ENCODE data around the gene RPS6KB2. TPM values are rescaled to one million over a fixed set of nuclear protein-coding genes. Genes with fewer than 3 reads are reported as not detected.

Gene RPS6KB2
- total RNA-seq, 4 donors from 2014 or later = 36.9 to 69.3 (median 47.1) TPM

DNA sequence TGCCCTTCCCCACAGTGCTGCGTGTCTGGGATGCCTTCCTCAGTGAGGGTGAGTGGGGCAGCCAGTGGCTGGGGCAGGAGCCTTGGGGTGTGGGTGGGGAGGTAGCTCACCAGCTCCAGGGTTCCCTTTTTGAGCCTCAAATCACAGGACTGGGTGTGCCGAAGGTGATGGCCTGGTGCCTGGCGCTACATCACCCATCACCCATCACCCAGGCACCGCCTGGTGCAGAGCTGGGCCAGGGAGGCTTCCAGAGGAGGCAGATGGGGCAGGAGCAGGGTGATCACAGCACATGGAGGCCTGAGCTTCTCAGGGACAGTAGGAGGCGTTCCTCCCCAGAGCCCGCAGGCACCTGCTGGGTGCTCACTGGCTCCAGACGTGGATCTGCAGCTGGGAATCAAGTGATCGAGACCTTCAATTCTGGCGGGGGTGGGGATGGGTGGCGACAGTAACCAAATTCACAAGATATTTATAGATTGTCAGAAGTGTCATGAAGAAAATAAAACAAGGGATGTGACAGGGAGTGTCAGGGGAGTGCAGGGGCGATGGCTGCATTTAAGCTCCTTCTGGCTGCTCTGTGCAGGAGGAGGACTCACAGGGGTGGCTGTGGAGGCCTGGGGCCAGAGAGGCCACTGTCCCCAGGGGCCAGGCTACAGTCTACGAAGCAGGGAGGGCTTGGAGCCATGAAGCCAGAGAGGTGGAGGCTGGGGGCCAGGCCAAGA, 21.2 kb upstream of the RPS6KB2 start:
- TF ChIP-seq EP300 (IDR thresholded peaks at IDR 0.05) = no peak
- TF ChIP-seq, protein P1, sequence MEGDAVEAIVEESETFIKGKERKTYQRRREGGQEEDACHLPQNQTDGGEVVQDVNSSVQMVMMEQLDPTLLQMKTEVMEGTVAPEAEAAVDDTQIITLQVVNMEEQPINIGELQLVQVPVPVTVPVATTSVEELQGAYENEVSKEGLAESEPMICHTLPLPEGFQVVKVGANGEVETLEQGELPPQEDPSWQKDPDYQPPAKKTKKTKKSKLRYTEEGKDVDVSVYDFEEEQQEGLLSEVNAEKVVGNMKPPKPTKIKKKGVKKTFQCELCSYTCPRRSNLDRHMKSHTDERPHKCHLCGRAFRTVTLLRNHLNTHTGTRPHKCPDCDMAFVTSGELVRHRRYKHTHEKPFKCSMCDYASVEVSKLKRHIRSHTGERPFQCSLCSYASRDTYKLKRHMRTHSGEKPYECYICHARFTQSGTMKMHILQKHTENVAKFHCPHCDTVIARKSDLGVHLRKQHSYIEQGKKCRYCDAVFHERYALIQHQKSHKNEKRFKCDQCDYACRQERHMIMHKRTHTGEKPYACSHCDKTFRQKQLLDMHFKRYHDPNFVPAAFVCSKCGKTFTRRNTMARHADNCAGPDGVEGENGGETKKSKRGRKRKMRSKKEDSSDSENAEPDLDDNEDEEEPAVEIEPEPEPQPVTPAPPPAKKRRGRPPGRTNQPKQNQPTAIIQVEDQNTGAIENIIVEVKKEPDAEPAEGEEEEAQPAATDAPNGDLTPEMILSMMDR (IDR thresholded peaks at IDR 0.05) = no peak
- no peak for TF ChIP-seq POLR2A (IDR thresholded peaks at IDR 0.05)
- no peak for DNase-seq (ENCODE audit: low spot score in 2 of 2)
- Histone ChIP-seq H3K27ac (peak overlapping the region in 2 of 4 donors; percentile 60 to 77), H3K4me1 (peaks cover 0 to 61% (median 43%) of the 10 kb centered on the region in 4 donors), H3K9me3 (no peaks in the 10 kb centered on the region), H3K4me3 (no peak overlapping the region), H3K27me3 (peaks cover 0 to 37% of the 10 kb centered on the region in 2 donors), H3K36me3 (no peaks in the 10 kb centered on the region)
- WGBS, 2 donors = 55 to 57% methylated on average over 9 to 11 of the region's 12 CpGs

DNA sequence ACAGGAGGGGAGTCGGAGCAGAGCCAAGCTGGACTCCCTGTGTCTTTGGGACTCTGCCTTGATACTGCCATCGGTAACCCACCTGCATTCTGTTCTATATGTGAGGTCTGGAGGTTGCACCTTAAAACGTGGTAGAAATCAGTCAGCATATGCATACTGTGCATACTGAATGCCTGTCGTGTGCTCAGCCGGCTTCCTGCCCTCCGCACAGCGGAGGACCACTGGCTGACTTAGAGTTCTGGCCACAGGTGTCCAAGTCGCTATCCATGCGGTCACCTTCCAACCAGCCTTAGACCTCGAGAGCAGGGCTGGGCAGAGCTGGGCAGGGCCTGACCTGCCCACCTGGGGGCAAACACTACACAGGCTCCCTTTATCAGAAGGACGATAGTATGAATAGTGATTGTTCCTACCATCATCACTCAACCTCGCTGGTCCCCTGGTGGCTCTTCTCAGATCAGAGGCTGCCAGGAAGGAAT, 20.6 kb upstream of the RPS6KB2 start:
- Histone ChIP-seq H3K27me3 (peaks cover 0 to 41% of the 10 kb centered on the region in 2 donors), H3K27ac (peak overlapping the region in 3 of 4 donors; percentile 34 to 77 (median 60)), H3K36me3 (no peaks in the 10 kb centered on the region), H3K9me3 (no peaks in the 10 kb centered on the region), H3K4me1 (peaks cover 0 to 61% (median 37%) of the 10 kb centered on the region in 4 donors), H3K4me3 (no peak overlapping the region)
- no peak for DNase-seq (ENCODE audit: low spot score in 2 of 2)
- WGBS, 2 donors = 72% methylated on average over 10 to 11 of the region's 12 CpGs
- TF ChIP-seq POLR2A (IDR thresholded peaks at IDR 0.05) (no peak), EP300 (IDR thresholded peaks at IDR 0.05) (no peak)
- TF ChIP-seq, protein P1 (IDR thresholded peaks at IDR 0.05) = no peak

DNA sequence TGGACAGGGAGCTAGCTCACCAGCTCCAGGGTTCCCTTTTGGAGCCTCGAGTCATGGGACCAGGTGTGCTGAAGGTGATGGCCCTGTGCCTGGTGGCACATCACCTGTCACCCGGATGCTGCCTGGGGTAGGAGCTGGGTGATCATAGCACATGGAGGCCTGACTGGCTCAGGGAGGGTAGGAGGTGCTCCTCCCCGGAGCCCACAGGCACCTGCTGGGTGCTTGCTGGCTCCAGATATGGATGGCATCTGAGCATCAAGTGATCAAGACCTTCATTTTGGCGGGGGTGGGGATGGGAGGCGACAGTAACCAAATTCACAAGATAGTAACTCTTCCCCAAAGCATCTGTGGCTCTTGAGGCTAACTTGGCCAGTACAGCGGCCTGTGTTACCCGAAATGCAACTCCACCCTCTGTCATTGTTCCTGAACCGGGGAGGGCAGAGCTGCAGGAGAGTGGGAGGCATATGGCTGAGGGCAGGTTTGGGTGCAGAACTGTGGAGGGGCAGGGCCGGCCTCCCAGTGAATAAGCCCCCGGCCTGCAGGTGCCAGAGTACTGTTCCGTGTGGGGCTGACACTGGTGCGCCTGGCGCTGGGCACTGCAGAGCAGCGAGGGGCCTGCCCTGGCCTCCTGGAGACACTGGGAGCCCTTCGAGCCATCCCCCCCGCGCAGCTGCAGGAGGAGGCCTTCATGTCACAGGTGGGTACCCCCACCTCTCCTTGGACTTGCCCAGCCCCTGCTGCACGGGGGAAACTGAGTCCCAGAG, 19.7 kb upstream of the RPS6KB2 start:
- TF ChIP-seq, protein P1 (IDR thresholded peaks at IDR 0.05) = no peak
- TF ChIP-seq EP300 (IDR thresholded peaks at IDR 0.05) (no peak), POLR2A (IDR thresholded peaks at IDR 0.05) (no peak)
- Histone ChIP-seq H3K36me3 (no peaks in the 10 kb centered on the region), H3K4me1 (peaks cover 0 to 62% (median 34%) of the 10 kb centered on the region in 4 donors), H3K9me3 (no peaks in the 10 kb centered on the region), H3K4me3 (no peak overlapping the region), H3K27me3 (peaks cover 0 to 41% of the 10 kb centered on the region in 2 donors), H3K27ac (peak overlapping the region in 3 of 4 donors; percentile 51 to 77 (median 60))
- DNase-seq (ENCODE audit: low spot score in 2 of 2) = no peak
- WGBS, 2 donors = 63 to 77% methylated on average over 15 to 18 of the region's 18 CpGs

DNA sequence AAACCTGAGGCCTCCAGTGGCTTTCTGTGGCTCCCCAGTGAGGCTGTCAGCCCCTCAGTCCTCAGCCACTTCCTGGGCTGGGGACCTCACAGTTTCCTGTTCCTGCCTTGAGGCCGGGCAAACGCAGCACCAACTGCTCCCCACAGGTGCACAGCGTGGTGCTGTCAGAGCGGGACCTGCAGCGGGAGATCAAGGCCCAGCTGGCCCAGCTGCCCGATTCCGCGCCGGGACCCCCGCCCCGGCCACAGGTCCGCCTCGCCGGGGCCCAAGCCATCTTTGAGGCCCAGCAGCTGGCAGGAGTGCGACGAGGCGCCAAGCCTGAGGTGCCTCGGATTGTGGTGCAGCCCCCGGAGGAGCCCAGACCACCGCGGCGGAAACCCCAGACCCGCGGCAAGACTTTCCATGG, 19.0 kb upstream of the RPS6KB2 start:
- Histone ChIP-seq H3K9me3 (no peaks in the 10 kb centered on the region), H3K4me1 (peaks cover 0 to 56% (median 34%) of the 10 kb centered on the region in 4 donors), H3K27me3 (peaks cover 0 to 41% of the 10 kb centered on the region in 2 donors), H3K27ac (peak overlapping the region in 3 of 4 donors; percentile 51 to 77 (median 60)), H3K4me3 (peak overlapping the region in 1 of 4 donors; percentile 20), H3K36me3 (no peaks in the 10 kb centered on the region)
- 68 to 80% methylated on average over 13 to 19 of the region's 24 CpGs for WGBS, 2 donors
- TF ChIP-seq EP300 (IDR thresholded peaks at IDR 0.05) = no peak
- DNase-seq (ENCODE audit: low spot score in 2 of 2) = no peak

DNA sequence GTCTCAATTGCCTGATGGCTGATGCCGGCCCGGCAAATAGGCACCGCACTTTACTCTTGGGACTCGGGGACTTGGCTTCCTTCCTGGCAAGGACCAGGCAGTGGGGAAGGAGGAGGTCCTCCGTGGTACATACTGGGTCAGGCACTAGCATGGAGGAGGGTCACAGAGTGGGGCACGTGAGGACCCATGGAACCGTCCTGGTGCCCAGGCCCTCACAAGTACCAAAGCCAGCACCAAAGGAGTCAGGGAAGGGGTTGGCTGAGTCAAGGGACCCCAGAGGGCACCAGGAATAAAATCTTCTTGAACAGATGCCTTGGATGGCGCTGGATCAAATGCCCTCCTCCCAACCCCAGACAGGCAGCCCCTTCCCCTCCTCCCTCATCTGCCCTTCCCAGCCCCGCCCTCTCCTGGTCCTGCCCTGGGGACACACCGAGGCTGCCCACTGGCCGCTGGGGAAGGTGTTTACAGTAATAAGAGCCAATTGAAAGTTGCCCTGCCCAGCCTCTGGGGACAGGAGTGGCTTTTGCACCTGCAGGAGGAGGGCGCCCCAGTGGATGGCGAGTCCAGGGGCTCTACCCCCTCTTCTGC, 18.4 kb upstream of the RPS6KB2 start:
- H3K27ac ChIP-seq = peak overlapping the region in 3 of 4 donors; percentile 51 to 77 (median 60)
- H3K36me3 ChIP-seq = no peaks in the 10 kb centered on the region
- H3K4me3 ChIP-seq = peak overlapping the region in 1 of 4 donors; percentile 20
- H3K9me3 ChIP-seq = no peaks in the 10 kb centered on the region
- peaks cover 0 to 47% of the 10 kb centered on the region in 2 donors for H3K27me3 ChIP-seq
- peaks cover 0 to 55% (median 34%) of the 10 kb centered on the region in 4 donors for H3K4me1 ChIP-seq
- no peak for DNase-seq (ENCODE audit: low spot score in 2 of 2)
- TF ChIP-seq, protein P1 (IDR thresholded peaks at IDR 0.05) = no peak
- TF ChIP-seq POLR2A (IDR thresholded peaks at IDR 0.05) (no peak), EP300 (IDR thresholded peaks at IDR 0.05) (no peak)
- WGBS, 2 donors = 17 to 23% methylated on average over 9 to 13 of the region's 13 CpGs
